NCI-H446 (cell line): ENCODE data around the gene G6PC2.
"Not testable (repeated sequence)": the region's sequence is repeated elsewhere in the genome, so short reads cannot be mapped to it uniquely, and the experiment has no call there.

Experiments used
- DNase-seq, 2 experiments: peaks; one replicate each; lab custom pipeline; 2025; lab: John Stamatoyannopoulos, UW

Gene G6PC2

DNA sequence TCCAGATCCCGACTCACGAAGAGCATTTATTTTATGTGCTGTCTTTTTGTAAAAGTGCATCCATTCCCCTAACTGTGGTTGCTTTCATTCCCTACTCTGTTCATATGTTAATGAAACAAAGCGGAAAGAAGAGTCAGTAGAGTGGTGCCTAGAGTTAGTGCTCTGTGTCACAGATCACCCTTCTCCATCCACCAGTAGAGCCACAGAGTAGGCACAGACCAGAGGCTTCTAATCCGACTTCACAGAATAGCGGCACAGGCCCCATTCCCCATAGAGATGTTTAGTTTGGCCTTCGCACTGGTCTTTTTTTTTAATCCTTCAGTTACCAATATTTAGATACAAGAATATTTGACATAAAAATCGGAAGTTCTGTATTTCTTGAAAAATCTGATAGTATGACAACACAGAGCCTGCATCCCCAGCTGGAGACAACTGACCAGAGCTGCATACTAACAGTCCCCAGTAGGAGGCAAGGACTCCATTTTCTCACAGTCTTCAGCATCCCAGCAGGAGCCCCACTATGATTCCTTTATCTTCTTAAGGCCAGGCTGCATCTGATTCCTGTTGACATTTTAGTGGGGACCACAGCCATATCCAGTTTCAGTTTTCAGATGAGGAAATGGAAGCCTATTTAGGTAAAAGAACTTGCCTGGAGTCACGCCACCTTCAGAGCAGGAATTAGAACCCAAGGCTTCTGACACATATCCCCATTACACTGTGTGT, 7.0 kb downstream of the G6PC2 start:
- DNase-seq, result no peak

- peak; percentile 30 to 49 for DNase-seq
These were observed 9.2 kb downstream of the G6PC2 start for GRCh38 chr2:168910330-168910729.

DNA sequence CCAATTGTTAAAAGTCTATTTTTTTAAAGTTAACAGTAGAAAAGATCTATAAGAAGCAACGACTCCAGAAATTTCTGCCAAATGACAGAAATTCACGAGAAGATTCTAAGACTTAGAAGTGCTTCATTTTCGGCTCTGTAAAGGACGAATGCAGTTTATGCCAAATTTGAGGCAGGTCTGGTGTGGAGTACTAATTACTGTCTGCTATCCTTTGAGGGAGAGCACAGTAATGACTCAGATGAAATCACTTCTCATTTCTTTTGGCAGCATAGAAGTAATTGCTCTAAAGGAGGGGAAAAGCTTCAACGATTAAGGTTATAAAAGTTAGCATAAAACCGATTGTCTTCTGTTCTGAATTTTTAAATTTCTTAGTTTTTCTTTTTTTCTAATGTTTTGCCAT, 11.4 kb downstream of the G6PC2 start:
- peak; percentile 72 to 82 for DNase-seq

DNA sequence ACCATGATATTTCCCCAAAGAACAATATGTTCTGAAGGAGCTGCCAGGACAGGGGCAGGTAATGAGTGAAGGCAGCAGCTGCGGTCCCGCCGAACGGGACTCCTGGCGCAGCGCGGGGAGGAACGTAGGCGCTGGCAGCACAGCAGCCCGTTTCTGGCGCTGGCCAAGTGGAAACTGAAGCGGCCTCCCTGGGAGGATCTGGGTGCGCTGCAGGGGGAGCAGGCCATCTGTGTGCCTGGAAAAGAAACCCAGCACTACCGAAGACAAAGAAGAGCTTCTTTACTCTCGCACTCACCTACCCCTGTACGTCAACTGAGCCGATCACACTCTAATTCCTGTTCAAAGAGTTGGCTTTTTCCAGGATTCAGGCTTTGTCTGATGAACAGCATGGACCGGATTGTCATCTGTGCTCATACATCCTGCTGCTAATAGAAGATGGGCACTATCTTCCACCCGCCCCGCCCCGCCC, 11.8 kb downstream of the G6PC2 start:
- peak; percentile 83 to 94 for DNase-seq

- DNase-seq, result no peak
These were observed 12.4 kb downstream of the G6PC2 start for GRCh38 chr2:168913495-168913894.

DNA sequence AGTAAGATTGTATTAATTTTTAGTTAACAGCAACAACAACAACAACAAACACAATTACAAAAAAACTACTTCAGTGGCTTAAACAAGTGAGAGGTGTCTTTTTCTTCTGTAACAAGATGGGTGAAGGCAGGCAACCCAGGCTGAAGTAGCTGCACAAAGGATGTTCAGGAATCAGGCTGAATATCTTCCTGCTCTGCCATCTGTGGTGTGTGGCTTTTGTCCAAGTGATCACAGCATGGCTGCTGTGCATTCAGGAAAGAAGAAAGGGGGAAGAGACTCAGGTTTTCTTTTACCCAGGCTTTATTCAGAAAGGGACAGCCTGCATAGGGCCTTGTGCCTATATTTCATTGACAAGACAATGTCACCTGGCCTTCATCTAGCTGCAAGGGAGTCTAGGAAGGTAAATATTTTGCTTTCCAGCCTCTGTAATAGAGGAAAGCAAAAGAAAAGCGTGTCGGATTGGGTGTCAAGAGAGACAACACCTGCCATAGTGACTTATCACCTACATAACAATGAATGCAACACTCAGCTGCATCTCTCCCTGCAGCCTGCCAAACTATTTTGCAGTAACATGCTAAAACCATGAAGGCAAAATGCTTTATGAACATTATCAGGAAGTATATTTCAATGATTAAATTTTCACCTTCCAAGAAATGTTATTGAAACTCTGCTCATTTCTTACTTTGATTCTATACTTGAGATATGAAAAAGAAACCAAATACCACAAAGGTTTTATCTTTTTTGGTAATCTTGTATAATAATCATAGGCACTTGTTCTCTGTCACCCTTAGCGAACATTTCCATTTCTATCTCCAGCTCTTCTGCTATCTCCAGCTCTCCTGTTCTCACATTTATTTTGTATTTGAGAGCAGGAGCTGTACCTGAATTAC, 14.6 kb downstream of the G6PC2 start:
- peak; percentile 68 to 88 for DNase-seq

- DNase-seq, result no peak
These were observed 15.2 kb downstream of the G6PC2 start for GRCh38 chr2:168916331-168916675.

- peak in 1 of 2 experiments; percentile 69 for DNase-seq
These were observed 19.5 kb downstream of the G6PC2 start for GRCh38 chr2:168920504-168921157.

DNA sequence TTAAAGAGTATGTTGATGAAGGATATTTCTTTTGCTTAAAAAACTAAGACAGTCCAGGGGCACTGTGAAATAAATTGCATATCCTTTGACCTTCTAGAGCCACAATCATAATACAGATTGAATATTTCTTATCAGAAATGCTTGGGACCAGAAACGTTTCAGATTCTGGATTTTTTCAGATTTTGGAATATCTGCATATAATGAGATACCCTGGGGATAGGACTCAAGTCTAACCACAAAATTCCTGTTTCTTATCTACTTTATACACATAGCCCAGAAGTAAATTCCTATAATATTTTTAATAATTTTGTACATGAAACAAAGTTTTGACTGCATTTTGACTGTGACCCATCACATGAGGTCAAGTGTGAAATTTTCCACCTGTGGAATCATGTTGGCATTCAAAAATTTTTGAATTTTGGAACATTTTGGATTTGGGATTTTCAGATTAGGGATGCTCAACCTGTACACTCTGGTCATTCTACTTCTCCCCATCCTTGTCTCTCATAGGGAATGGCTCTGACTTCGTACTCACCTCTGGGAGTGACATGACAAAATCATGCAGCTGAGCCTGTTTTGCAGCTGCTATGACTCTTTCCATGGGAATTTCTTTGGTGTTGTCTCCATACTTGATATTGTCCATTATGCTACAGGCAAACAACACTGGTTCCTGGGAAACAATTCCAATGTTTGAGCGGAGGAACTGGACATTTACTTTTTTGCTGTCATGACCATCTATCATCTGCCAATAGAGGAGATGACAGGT, 25.7 kb downstream of the G6PC2 start:
- no peak for DNase-seq

DNA sequence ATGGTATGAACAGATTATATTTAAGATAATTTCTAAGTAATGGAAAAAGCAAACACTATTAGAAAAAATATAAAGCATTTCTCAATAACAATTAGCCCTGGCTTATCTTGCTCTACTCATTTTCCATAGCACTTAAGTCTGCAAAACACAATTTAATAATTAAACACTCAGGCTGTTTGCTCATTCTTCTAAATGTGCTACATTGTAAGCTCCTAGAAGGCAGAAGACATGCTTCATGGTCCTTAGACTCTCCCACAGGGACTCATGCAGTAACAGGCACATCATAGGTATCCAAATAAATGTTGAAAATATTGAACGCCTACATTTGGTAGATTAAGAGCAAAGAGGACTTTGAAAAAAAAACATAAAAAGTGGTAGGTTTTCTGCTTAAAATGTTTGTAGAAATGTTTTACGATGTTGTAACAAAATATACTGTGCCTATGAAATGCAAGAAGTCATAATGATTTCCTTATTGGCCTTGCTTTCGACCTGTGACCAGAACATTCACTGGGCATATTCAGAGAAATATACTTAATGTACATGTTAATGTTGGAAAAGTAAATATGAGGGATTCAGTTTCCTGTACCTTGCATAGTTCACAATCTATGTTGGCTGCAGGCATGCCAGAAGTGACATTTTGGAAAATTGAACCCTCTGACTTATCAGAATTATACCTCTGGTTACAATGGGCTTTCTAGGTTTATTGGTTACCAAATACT, 27.2 kb downstream of the G6PC2 start:
- no peak for DNase-seq

DNA sequence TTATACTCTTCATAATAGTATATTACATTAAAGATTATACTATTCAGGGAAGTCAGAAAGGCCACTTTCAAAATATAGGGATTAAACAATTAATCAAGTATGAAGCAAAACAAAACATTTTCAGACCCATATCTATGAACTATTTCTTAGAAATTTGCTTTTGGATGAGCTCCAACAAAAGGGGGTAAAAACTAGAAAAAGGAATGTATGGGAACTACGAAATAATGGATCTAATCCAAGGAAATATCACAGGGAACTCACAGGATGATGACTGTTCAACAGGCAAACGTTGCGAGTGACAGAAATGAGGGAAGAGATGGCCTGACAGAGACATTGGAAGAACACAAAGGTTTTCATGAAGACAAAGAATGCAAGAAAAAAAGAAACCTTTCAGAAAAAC, 27.9 kb downstream of the G6PC2 start:
- DNase-seq, result no peak

DNA sequence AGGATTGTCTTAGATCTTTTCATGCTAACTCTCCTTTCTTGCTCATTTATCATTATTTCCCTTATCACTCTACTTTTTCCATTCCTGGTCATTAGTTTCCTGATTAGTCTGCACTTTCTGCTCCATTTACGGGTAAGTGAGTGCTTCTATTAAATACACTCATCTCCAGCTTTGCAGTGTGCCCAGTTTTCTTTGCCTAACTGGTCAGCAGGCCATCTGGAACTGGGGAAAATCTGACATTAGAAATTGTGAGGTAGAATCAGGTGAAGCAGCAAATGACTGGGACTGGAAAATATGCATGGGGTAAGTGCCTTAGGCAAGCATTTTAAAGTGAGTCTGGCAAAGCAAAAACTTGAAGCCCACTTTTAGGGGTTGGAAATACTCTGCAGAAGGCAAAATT, 29.2 kb downstream of the G6PC2 start:
- DNase-seq, result no peak

GRCh38 chr2:168932174-168932573, 31.1 kb downstream of the G6PC2 start:
- not testable (repeated sequence) for DNase-seq

DNA sequence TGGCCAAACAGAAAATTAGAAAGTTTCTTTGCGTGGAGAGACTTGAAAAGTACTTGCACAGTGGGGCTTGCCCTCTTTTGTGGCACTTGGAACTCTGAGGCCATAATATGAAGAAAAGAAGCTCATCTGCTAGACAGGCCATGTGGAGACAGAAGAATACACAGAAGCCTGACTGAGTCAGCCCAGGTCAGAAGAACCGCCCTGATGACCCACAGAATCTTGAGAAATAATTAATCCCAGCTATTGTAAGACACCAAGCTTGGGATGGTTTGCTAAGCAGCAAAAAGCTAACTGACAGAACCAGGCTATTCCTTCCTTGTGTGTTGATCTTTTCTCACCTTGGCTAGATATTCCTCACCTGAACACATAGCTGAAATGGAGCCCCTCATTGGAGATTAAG, 33.7 kb downstream of the G6PC2 start:
- no peak for DNase-seq

DNA sequence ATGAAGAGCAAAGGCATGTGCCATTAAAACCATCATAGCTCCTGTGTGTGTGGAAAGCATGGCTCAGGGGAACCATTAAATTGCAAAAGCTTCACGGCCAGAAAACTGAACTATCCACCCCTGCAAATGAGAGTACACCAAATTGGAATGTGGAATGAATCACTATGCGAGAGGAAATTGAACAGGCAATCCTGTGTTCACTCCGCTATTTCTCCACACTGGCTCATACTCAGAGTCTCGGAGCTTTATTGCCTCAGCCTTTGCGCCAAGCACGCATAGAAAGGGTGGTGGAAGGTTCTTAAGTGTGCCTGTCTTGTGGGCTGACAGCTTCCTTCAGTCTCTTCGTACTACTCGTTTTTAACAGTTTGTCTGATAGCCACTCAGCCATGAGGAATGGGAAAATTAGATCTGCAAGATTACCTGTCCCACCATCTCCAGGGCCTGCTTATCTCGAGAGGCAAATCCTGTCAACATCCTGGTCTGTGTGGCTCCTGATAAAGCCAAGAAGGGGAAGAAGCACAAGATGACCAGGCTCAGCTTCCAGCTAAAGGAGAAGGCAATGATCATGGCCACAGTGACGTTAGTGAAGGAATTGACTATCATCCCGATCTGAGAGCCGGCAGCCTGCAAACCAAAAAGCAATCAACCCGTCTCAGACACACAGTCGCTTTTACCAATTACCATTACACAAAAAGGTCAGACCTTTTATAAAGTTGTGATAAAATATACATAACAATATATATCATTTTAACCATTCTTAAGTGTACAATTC, 34.9 kb downstream of the G6PC2 start:
- DNase-seq, result no peak

DNA sequence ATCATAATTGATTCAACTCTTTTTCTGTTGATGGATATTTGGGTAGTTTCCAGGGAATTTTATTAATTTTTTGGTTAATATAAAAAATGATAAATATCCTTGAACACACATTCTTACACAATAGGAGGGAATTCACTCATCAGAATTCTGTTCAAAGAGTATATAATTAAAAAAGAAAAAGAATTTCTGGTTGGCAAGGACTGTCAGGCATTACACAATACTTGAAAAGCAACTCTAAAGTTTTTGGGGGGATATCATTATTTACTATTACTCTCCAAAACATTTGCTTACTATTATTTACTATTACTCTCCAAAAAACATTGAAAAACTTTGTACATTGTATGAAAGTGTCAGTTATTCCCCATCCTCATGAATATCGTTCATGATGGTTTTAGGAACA, 38.0 kb downstream of the G6PC2 start:
- no peak for DNase-seq

DNA sequence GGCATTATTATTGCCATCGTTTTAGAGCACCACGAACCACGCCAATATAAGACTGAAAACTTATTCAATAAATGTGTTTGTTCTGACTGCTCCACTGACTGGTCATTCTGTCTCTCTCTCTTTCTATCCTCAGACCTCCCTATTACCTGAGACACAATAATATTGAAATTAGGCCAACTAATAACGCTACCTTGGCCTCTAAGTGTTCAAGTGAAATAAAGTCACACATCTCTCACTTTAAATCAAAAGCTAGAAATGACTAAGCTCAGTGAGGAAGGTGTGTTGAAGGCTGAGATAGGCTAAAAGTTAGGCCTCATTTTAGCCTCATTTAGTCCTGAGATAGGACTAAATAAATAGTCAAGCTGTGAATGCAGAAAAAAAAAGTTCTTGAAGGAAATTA, 38.8 kb downstream of the G6PC2 start:
- DNase-seq, result no peak

- no peak for DNase-seq
These were observed 40.2 kb downstream of the G6PC2 start for GRCh38 chr2:168941297-168941696.

DNA sequence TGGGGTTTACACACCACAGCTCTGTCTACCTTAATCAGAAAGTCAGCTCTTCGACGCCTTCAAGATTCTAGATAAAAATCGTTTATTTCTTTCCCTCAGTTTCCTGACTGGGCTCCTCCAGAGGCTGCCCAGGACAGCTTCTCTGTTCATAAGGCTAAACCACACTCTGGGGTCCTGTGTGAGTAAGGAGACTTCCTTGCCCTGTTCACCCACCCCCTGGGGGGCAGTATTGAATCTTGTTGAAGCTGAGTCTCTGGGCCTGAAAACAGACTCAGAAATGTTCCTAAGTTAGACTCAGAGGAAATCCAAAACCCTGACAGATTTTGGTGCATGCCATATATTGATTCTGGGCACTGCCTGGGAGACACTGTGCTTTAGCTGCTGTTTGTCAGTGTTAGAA, 43.0 kb downstream of the G6PC2 start:
- no peak for DNase-seq

GRCh38 chr2:168945508-168945907, 44.4 kb downstream of the G6PC2 start:
- no peak for DNase-seq
